HG02852 (cell line): Measurements from ENCODE around the gene DENND1A.
"Not testable (repeated sequence)": the region's sequence is repeated elsewhere in the genome, so short reads cannot be mapped to it uniquely, and the experiment has no call there.

Experiments used
- ATAC-seq: cut with Tn5 transposase; IDR thresholded peaks from one replicate; pipeline ENCODE4 v1.9.1; 2021; ENCODE audit warnings: mild to moderate bottlenecking, moderate library complexity; ENCODE audit not compliant: unreplicated experiment

DENND1A gene

DNA sequence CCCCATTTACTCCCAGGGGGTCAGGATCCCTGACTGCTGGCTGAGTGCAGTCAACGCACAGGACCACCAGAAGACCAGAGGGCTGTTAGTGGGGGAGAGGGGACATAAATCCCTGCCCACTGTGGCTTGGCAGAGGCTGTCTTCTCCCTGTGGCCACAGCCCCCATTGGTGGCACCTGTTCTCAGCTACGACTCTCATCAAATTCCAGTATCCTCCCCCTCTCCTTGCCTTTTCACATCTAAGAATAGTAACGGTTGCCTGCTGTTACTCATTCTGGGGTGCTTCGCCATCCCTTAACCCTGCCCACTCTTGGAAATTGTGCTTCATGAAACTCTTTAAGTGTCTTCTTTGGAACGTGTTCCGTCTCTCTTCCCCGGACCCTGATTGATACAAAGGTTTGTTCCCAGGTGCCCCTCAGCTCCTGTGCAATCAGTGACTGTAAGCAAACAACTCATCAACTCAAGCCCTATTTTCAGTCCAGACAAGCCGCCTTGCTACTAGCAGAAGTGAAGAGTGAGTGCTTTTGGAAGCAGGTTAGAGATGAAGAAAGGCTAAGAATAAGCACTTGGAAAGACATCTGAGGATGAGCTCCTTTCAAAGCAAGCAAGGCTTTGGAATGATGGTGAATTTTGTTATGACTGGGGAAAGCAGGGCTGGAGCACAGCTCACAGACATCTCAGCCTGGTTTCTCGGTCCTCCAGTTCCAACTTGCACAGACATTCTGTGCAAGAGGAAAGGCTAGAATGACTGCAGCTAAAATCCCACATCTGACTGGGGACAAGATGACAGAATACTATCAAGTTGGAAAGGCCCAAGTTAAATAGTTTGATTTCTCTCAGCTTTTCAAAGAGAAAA lies 22.9 kb upstream of the DENND1A start:
- no peak for ATAC-seq

GRCh38 chr9:123948286-123948685 lies 18.4 kb upstream of the DENND1A start:
- ATAC-seq = no peak

DNA sequence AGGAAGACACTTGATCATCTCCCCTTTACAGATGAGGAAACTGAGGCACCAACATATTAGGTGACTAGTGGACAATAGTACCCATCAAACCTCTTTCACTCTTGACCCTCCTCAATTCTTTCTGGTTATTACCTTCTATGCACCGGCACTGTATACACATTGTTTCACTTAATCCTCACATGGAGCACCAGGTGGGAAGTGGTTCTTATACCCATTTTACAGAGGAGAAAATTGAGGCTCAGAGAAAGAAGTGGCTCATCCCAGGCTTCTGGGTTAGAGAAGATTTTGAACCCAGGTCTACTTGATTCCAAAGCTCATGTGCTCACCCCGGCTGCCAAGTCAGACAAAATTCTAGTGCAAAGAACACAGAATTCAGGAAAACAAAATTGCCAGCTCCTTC lies 17.4 kb upstream of the DENND1A start:
- ATAC-seq = no peak

DNA sequence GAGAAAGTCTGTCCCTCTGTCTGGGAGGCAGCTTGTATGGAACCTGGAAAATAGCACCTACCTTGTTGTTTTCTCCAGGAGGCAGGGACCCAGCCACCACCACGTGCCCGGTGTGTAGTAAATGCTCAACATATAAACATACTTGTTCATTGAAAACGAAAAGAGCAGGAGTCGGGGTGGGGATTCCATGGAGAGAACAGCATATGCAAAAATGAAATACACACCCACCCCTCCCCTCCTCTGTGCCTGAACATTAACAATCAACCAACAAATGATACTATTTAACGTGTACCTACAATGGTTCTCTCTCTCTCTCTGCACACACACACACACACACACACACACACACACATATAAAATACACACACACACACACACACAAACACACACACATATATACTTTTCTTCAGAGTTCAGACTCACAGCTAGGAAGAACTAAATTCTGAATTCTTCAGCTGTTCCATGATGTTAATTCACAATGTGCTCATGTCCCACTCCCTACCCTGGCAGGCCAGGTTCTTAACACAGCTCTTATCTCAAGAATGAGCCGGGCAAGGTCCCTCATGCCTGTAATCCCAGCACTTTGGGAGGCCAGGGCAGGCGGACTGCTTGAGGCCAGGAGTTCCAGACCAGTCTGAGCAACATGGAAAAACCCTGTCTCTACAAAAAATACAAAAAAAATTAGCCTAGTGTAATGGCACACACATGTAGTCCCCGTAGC lies 16.3 kb upstream of the DENND1A start:
- no peak for ATAC-seq

DNA sequence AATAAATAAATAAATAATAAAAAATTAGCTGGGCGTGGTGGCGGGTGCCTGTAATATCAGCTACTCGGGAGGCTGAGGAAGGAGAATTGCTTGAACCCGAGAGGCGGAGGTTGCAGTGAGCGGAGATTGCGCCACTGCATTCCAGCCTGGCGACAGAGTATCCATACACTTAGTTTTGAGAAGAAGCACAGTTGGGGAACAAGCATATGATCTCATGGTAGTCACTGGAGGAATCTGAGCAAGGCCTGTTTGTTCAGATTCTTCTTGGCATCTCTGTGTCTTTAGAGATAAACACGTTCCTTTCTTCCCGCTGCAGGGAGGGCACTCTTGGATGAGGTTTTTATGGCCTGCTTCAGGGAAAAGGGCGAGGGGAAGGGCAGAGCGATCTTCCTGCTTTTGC lies 15.6 kb upstream of the DENND1A start:
- ATAC-seq = no peak

DNA sequence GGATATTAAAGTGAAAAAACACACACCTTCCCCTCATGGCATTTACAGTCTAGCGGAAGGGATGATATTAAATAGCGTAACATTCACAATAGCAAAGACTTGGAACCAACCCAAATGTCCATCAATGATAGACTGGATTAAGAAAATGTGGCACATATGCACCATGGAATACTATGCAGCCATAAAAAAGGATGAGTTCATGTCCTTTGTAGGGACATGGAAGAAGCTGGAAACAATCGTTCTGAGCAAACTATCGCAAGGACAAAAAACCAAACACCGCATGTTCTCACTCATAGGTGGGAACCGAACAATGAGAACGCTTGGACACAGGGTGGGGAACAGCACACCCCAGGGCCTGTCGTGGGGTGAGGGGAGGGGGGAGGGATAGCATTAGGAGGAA lies 14.5 kb upstream of the DENND1A start:
- not testable (repeated sequence) for ATAC-seq

GRCh38 chr9:123943671-123944070 lies 13.7 kb upstream of the DENND1A start:
- no peak for ATAC-seq

GRCh38 chr9:123942542-123942941 lies 12.6 kb upstream of the DENND1A start:
- no peak for ATAC-seq

- no peak for ATAC-seq
These were observed 11.7 kb upstream of the DENND1A start for GRCh38 chr9:123941524-123942070.

DNA sequence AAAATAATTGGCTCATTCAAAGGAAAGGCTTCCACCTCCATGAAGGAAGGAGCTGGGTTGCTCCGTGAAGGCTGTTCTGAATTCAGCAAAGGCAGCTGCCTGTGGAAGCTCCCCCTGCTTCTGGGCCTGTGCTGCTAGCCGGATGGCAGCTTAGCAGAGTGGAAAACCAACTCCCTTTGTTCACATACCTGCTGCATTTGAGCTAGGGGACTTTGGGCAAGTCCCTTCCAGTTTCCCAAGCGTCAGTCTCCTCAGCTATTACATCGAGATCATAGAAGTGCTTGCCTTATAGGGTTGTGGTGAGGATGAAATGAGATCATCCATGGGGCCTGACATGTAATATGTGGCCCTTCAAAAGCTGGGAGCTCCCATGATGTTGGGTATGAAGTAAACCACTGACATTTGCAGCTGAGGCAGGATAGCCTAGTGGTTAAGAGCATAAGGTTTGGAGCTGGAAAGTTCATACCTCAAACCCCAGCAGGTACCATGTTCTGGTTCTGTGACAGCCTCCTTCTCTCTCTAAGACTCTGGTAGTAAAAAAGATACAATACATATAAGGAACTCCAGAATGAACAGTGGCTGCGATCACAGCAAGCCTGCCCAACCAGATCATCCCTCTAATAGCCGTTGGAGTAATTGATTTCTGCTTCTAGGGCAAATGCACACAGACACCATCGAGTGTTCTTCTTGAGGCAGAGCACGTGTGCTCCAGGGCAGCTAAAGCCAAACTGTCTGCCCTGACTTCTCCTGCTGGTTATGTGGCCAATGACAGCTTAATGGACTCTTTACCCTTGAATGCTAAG lies 11.0 kb upstream of the DENND1A start:
- ATAC-seq = peak; percentile 72

DNA sequence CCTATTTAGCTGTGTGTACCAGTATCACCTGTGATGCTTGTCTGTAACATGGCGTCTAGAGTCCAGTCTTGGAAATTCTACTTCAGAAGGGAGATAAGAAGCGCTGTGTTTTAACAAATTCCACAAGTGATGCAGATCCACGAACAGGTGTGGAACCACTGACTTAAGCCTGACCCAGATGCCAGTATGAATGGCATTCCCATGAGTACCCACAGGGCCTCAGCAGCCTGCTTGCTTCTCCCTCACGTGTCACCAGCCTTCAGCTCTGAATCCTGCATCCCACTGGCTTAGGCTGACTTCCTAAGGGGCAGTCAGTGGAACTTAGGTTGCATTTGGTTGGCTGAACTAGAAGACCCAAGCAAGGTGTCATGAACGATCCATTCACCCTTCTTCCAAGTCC lies 8.5 kb upstream of the DENND1A start:
- ATAC-seq = no peak

GRCh38 chr9:123936575-123936974 lies 6.6 kb upstream of the DENND1A start:
- not testable (repeated sequence) for ATAC-seq

DNA sequence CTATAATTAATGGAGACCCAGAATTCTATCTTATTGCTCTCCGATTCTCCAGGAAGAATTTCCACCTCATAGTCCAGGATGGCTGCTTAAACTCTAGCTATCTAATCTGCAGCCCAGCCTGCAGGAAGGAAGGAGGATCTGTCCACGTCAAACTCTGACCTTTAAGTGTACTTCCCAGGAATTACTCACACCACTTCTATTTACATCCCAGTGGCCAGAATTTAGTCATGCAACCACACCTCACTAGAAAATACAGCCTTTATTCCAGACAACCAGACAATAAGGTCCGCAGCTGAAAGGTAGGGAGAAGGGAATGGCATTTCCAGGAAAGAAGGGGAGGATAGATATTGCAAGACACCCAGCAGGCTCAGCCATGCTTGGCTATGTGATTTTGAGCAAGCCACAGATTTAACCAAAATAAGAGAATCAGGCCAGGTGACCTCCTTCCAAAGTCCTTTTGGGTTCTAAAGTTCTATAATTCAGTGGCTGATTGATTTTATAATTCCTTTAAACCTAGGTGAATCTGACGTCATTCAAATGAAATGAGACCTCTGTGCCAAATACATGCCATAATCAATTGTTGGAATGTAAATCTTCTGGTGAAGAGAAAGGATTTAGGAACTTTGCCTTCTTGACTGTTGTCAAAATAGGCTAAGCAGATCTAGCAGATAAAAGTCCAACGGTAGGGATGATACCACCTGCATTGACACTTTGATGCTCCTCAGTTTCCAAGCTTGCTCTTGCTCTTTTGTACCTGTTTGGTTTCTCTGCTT lies 3.7 kb upstream of the DENND1A start:
- no peak for ATAC-seq

GRCh38 chr9:123929177-123929869 lies 603 bp downstream of the DENND1A start:
- peak; percentile 16 for ATAC-seq

DNA sequence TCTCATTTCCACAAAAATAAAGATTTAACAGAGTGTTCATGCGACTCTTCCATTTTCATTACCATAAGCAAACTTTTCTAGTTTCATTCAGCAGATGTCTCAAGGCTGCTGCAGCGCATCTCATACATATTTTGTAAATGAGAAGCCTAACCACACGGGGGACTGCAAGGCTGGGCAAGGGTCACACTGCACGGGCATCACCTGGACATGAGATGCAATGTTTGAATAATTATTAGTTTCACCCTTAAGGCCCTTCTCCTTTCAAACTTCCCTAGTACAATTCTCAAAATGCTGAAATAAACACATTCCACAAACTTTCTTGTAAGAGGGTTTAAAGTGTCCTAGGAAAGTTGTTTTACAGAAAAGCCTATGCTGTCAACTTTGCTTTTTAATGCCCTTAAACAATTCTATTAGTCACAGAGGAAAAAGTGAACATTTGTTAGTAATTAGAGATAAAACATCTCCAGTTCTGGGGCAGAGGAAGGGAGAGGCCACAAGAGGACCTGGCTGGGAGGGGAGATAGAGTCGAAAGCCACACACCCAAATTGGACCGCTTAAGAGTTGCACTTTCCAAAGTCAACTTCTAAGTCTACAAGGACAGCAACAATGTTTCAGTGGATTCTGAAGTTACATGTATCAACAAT lies 1.3 kb downstream of the DENND1A start:
- no peak for ATAC-seq

GRCh38 chr9:123927625-123928532 lies 2.0 kb downstream of the DENND1A start:
- no peak for ATAC-seq

- no peak for ATAC-seq
These were observed 3.0 kb downstream of the DENND1A start for GRCh38 chr9:123926941-123927340.

GRCh38 chr9:123925819-123926218 lies 4.1 kb downstream of the DENND1A start:
- no peak for ATAC-seq
